ENCODE measurements around the gene STOX2.

The STOX2 gene

DNA sequence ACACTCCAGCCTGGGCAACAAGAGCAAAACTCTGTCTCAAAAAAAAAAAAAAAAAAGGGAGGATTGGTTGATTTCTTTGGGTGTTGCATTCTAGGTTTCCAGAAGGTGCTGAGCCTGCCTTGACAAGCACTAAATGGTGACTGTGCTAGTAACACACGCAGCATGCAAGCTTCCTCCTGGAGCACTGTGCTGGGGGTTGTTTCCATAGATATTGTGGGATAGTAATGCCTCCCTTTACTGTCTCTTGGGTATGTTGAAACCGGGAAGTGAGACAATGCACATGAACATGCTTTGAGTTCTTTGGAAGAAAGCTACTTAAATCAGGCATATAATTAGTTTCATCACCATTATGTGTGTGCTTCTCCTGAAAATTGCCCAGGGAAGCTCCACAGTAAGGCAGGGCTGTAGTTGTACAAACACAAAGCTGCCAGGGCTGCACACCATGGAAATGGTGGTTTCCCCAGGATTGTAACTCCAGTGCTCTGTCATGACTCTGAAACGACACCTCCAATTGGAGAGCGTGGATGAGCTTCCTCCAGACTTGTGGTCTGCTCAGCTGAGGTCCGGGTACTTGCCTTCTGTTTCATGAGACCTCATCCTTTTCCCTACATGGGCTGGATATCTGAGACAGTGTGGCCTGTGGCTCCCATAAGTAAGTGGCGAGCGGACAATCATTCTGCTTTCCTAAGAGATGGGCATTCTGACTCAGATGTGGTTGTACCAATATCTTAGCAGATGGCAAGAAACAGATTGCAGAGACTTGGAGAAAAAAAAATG lies 31.5 kb upstream of the STOX2 start:
- no peak for DNase-seq (ENCODE audit: low read depth)
- TF ChIP-seq CTCF (IDR thresholded peaks at IDR 0.05; ENCODE audit: control insufficient read depth, extremely low read depth, insufficient read depth), result no peak

DNA sequence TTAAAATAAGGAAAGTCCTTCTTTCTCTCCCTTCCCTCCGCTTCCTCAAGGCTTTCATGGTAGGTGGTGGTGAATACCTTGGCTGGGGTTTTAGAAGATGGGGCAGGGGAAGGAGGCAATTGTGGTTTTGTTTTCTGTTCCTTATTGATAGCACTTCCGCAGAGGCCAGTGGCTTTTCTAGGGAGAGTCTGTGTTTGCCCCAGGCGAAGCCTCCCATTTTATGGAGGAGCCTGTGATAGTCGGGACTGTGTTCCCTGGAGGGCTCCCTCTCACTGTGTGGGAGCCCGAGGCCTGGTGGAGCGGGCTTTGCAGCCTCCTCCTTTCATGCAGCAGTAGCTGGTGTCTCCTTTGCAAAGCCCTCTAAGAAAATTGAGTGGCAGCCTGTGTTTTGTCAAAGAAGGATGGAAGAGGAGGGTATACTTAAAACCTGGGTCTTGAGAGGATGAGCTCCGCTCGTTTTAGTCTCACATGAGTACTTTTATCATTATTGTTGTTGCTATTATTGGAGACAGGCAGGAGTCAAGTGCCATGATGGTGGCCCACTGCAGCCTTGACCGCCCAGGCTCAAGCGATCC lies 29.8 kb upstream of the STOX2 start:
- no peak for DNase-seq (ENCODE audit: low read depth)
- TF ChIP-seq CTCF (IDR thresholded peaks at IDR 0.05; ENCODE audit: control insufficient read depth, extremely low read depth, insufficient read depth), result no peak
- no peak overlapping the region for H3K4me3 ChIP-seq (ENCODE audit: low read depth, low read length)

More for the DNA sequence above, 31.5 kb upstream of the STOX2 start:
- H3K4me3 ChIP-seq (ENCODE audit: low read depth, low read length), result no peak overlapping the region

DNA sequence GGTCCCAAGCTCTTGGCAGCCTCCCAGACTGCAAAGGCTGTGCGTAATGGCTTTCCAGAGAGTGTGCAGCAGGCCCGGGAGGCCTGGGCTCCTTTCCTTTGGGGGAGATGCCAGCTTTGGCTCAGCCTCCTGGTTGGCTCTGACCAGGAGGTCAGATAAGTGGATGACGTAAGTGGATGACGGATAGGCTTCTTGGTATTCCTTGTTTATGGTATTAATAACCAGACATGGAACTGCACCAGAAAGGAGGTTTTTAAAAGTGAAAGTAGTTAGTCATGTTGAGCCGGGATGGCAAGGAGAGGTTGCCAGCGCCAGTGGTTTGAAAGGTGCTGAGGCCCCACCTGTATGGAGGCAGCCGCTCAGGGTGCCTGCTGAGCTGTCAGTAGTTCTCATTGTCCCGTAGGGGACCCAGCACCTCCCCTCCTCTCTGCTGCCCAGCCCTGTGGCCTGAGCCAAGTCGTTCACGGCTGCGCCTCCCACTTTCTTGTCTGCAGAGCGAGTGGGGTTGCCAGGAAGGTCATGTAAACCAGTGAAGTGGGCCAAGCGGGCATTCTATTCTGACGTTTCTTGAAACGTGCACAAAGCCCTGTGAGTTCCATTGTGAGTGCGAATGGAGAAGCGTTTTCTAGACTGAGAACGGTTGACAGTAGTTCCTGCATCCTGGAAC lies 28.7 kb upstream of the STOX2 start:
- TF ChIP-seq CTCF (IDR thresholded peaks at IDR 0.05; ENCODE audit: control insufficient read depth, extremely low read depth, insufficient read depth), result no peak
- no peak overlapping the region for H3K4me3 ChIP-seq (ENCODE audit: low read depth, low read length)
- no peak for DNase-seq (ENCODE audit: low read depth)

- no peak for TF ChIP-seq CTCF (IDR thresholded peaks at IDR 0.05; ENCODE audit: control insufficient read depth, extremely low read depth, insufficient read depth)
- DNase-seq (ENCODE audit: low read depth), result no peak
- H3K4me3 ChIP-seq (ENCODE audit: low read depth, low read length), result no peak overlapping the region
Measured at GRCh38 chr4:183878251-183878970, 26.7 kb upstream of the STOX2 start.

- H3K4me3 ChIP-seq (ENCODE audit: low read depth, low read length), result no peak overlapping the region
- no peak for DNase-seq (ENCODE audit: low read depth)
- TF ChIP-seq CTCF (IDR thresholded peaks at IDR 0.05; ENCODE audit: control insufficient read depth, extremely low read depth, insufficient read depth), result no peak
Measured at GRCh38 chr4:183885205-183885720, 19.8 kb upstream of the STOX2 start.

GRCh38 chr4:183887351-183887750 lies 17.8 kb upstream of the STOX2 start:
- no peak for TF ChIP-seq CTCF (IDR thresholded peaks at IDR 0.05; ENCODE audit: control insufficient read depth, extremely low read depth, insufficient read depth)
- DNase-seq (ENCODE audit: low read depth), result no peak
- no peak overlapping the region for H3K4me3 ChIP-seq (ENCODE audit: low read depth, low read length)
